ENCODE measurements around the gene EIF5A. TPM values are rescaled to one million over a fixed set of nuclear protein-coding genes. Genes with fewer than 3 reads are reported as not detected.

The EIF5A gene
- polyA plus RNA-seq, 1 donor, result 263 TPM

GRCh38 chr17:7356072-7356549 lies 48.7 kb downstream of the EIF5A start:
- DNase-seq, result peak; percentile 77
- peaks cover 13% of the 10 kb centered on the region for H3K4me1 ChIP-seq (ENCODE audit: control insufficient read depth, insufficient read depth, low read length)

GRCh38 chr17:7356756-7357155 lies 49.3 kb downstream of the EIF5A start:
- H3K9me3 ChIP-seq (ENCODE audit: control insufficient read depth, low read depth, low read length), result peaks cover 4% of the 10 kb centered on the region
- no peak overlapping the region for H3K27ac ChIP-seq (ENCODE audit: low read length)
- no CpG with 5 or more reads among the region's 8 CpGs for WGBS (ENCODE audit: insufficient coverage, low lambda C conversion rate)
- no peak for DNase-seq
- no peak overlapping the region for H3K4me3 ChIP-seq (ENCODE audit: low read length)
- H3K4me1 ChIP-seq (ENCODE audit: control insufficient read depth, insufficient read depth, low read length), result peaks cover 13% of the 10 kb centered on the region
- peaks cover 5% of the 10 kb centered on the region for H3K27me3 ChIP-seq (ENCODE audit: control insufficient read depth, insufficient read depth, low read length)
- no peaks in the 10 kb centered on the region for H3K36me3 ChIP-seq (ENCODE audit: control insufficient read depth, insufficient read depth, low read length)

More at GRCh38 chr17:7356072-7356549, 48.7 kb downstream of the EIF5A start:
- no peak overlapping the region for H3K27ac ChIP-seq (ENCODE audit: low read length)
- H3K27me3 ChIP-seq (ENCODE audit: control insufficient read depth, insufficient read depth, low read length), result peaks cover 4% of the 10 kb centered on the region
- peaks cover 4% of the 10 kb centered on the region for H3K9me3 ChIP-seq (ENCODE audit: control insufficient read depth, low read depth, low read length)
- no CpG with 5 or more reads among the region's 12 CpGs for WGBS (ENCODE audit: insufficient coverage, low lambda C conversion rate)
- no peak overlapping the region for H3K4me3 ChIP-seq (ENCODE audit: low read length)
- no peaks in the 10 kb centered on the region for H3K36me3 ChIP-seq (ENCODE audit: control insufficient read depth, insufficient read depth, low read length)

- WGBS (ENCODE audit: insufficient coverage, low lambda C conversion rate), result 100% methylated on average over 1 of the region's 2 CpGs
These were observed 50.0 kb downstream of the EIF5A start for GRCh38 chr17:7357381-7357780.

GRCh38 chr17:7361906-7362305 lies 54.5 kb downstream of the EIF5A start:
- Histone ChIP-seq H3K27ac (ENCODE audit: low read length) (no peak overlapping the region), H3K36me3 (ENCODE audit: control insufficient read depth, insufficient read depth, low read length) (no peaks in the 10 kb centered on the region), H3K4me3 (ENCODE audit: low read length) (no peak overlapping the region), H3K9me3 (ENCODE audit: control insufficient read depth, low read depth, low read length) (no peaks in the 10 kb centered on the region), H3K27me3 (ENCODE audit: control insufficient read depth, insufficient read depth, low read length) (peaks cover 4% of the 10 kb centered on the region), H3K4me1 (ENCODE audit: control insufficient read depth, insufficient read depth, low read length) (no peaks in the 10 kb centered on the region)
- no peak for DNase-seq
- no CpG with 5 or more reads among the region's 3 CpGs for WGBS (ENCODE audit: insufficient coverage, low lambda C conversion rate)

More at GRCh38 chr17:7357381-7357780, 50.0 kb downstream of the EIF5A start:
- no peaks in the 10 kb centered on the region for H3K9me3 ChIP-seq (ENCODE audit: control insufficient read depth, low read depth, low read length)
- no peaks in the 10 kb centered on the region for H3K36me3 ChIP-seq (ENCODE audit: control insufficient read depth, insufficient read depth, low read length)
- H3K27ac ChIP-seq (ENCODE audit: low read length), result no peak overlapping the region
- H3K4me1 ChIP-seq (ENCODE audit: control insufficient read depth, insufficient read depth, low read length), result peaks cover 13% of the 10 kb centered on the region
- peaks cover 8% of the 10 kb centered on the region for H3K27me3 ChIP-seq (ENCODE audit: control insufficient read depth, insufficient read depth, low read length)
- DNase-seq, result no peak
- no peak overlapping the region for H3K4me3 ChIP-seq (ENCODE audit: low read length)

Other genes starting within 250 kb of the EIF5A start
- 9.7 TPM for gene CLEC10A, start 227.4 kb upstream of the EIF5A start, polyA plus RNA-seq
- gene ASGR2, start 192.8 kb upstream of the EIF5A start, polyA plus RNA-seq, result 0.40 TPM
- 5.7 TPM for gene ASGR1, start 128.3 kb upstream of the EIF5A start, polyA plus RNA-seq
- 16.7 TPM for gene DLG4, start 87.8 kb upstream of the EIF5A start, polyA plus RNA-seq
- gene ACADVL, start 87.7 kb upstream of the EIF5A start, polyA plus RNA-seq, result 490 TPM
- gene DVL2, start 73.1 kb upstream of the EIF5A start, polyA plus RNA-seq, result 44.5 TPM
- gene PHF23, start 68.2 kb upstream of the EIF5A start, polyA plus RNA-seq, result 45.4 TPM
- 724 TPM for gene GABARAP, start 65.2 kb upstream of the EIF5A start, polyA plus RNA-seq
- gene CTDNEP1, start 55.9 kb upstream of the EIF5A start, polyA plus RNA-seq, result 124 TPM
- 45.8 TPM for gene ELP5, start 55.4 kb upstream of the EIF5A start, polyA plus RNA-seq
- gene CLDN7, start 45.1 kb upstream of the EIF5A start, polyA plus RNA-seq, result 250 TPM
- gene SLC2A4, start 25.9 kb upstream of the EIF5A start, polyA plus RNA-seq, result 1.1 TPM
- gene YBX2, start 13.0 kb upstream of the EIF5A start, polyA plus RNA-seq, result 2.8 TPM
- gene GPS2, start 7.7 kb downstream of the EIF5A start, polyA plus RNA-seq, result 53.0 TPM
- gene NEURL4, start 21.7 kb downstream of the EIF5A start, polyA plus RNA-seq, result 28.7 TPM
- 12.2 TPM for gene ACAP1, start 28.9 kb downstream of the EIF5A start, polyA plus RNA-seq
- 8.2 TPM for gene KCTD11, start 44.5 kb downstream of the EIF5A start, polyA plus RNA-seq
- gene TMEM95, start 47.5 kb downstream of the EIF5A start, polyA plus RNA-seq, result 0.04 TPM
- 7.4 TPM for gene TNK1, start 73.5 kb downstream of the EIF5A start, polyA plus RNA-seq
- gene PLSCR3, start 86.9 kb downstream of the EIF5A start, polyA plus RNA-seq, result 16.9 TPM
- gene TMEM256, start 96.5 kb downstream of the EIF5A start, polyA plus RNA-seq, result 187 TPM
- gene NLGN2, start 100.2 kb downstream of the EIF5A start, polyA plus RNA-seq, result 12.9 TPM
- gene SPEM1, start 112.7 kb downstream of the EIF5A start, polyA plus RNA-seq, result not detected
- gene SPEM2, start 118.0 kb downstream of the EIF5A start, polyA plus RNA-seq, result not detected
- gene SPEM3, start 121.2 kb downstream of the EIF5A start, polyA plus RNA-seq, result not detected
- 7.5 TPM for gene TMEM102, start 127.8 kb downstream of the EIF5A start, polyA plus RNA-seq
- 1.3 TPM for gene FGF11, start 131.9 kb downstream of the EIF5A start, polyA plus RNA-seq
- 7.4 TPM for gene CHRNB1, start 137.4 kb downstream of the EIF5A start, polyA plus RNA-seq
- 65.6 TPM for gene ZBTB4, start 172.0 kb downstream of the EIF5A start, polyA plus RNA-seq
- gene SLC35G6, start 173.8 kb downstream of the EIF5A start, polyA plus RNA-seq, result 0.52 TPM
- 98.7 TPM for gene POLR2A, start 176.7 kb downstream of the EIF5A start, polyA plus RNA-seq
- gene TNFSF12, start 241.4 kb downstream of the EIF5A start, polyA plus RNA-seq, result 32.7 TPM